SU-DHL-6 (cell line): Measurements from ENCODE around the gene HNRNPM.

ENCODE experiments used
- H2AFZ ChIP-seq: fragments of 200-600 bp; sonication (generic); 2 replicates; pipeline ENCODE4 v1.6.1; 2014; ENCODE audit warnings: low read depth, mild to moderate bottlenecking, moderate library complexity, mixed read lengths, antibody characterized with exemption, low read length; ENCODE audit not compliant: severe bottlenecking
- H3F3A ChIP-seq: fragments of 200-600 bp; shearing (Covaris generic); 2 replicates; pipeline ENCODE4 v1.6.0; 2016; ENCODE audit warnings: antibody characterized with exemption, mild to moderate bottlenecking; ENCODE audit not compliant: insufficient read depth
- H3K27ac ChIP-seq: fragments of 200-600 bp; sonication (generic); 2 replicates; pipeline ENCODE4 v1.5.1; 2016; ENCODE audit warnings: low read depth, mild to moderate bottlenecking, low read length, moderate library complexity, mixed read lengths
- H3K27me3 ChIP-seq: fragments of 200-600 bp; sonication (generic), shearing (Covaris generic); 2 replicates; pipeline ENCODE4 v1.6.0; 2014; ENCODE audit warnings: mild to moderate bottlenecking, low read length
- H3K36me3 ChIP-seq: fragments of 200-600 bp; sonication (generic); 2 replicates; pipeline ENCODE4 v1.6.1; 2014; ENCODE audit warnings: mild to moderate bottlenecking, low read length, mixed read lengths
- H3K4me2 ChIP-seq: fragments of 300-600, 200-600 bp; shearing (Covaris generic), sonication (generic); 2 replicates; pipeline ENCODE4 v1.6.0; 2014; ENCODE audit warnings: low read length, low read depth, mild to moderate bottlenecking; ENCODE audit not compliant: poor library complexity, severe bottlenecking
- H3K4me3 ChIP-seq: fragments of 200-600 bp; sonication (generic); 2 replicates; pipeline ENCODE4 v1.5.1; 2014; ENCODE audit warnings: antibody characterized with exemption, low read length, mild to moderate bottlenecking, mixed read lengths; ENCODE audit not compliant: insufficient read depth, poor library complexity, severe bottlenecking
- H3K79me2 ChIP-seq: fragments of 200-600 bp; sonication (generic); 2 replicates; pipeline ENCODE4 v1.6.1; 2014; ENCODE audit warnings: mild to moderate bottlenecking, low read length, moderate library complexity; ENCODE audit not compliant: insufficient read depth
- H3K9ac ChIP-seq: fragments of 200-600 bp; sonication (generic); 2 replicates; pipeline ENCODE4 v1.7.0; 2014; ENCODE audit warnings: mild to moderate bottlenecking, low read length
- H3K9me2 ChIP-seq: fragments of 200-600 bp; sonication (generic); replicated peaks from 2 replicates; pipeline ENCODE4 v1.6.1; 2014; ENCODE audit warnings: low read length; ENCODE audit not compliant: insufficient read depth
- H3K9me3 ChIP-seq: fragments of 200-600 bp; sonication (generic); 2 replicates; pipeline ENCODE4 v1.6.1; 2014; ENCODE audit warnings: low read length, mixed read lengths; ENCODE audit not compliant: insufficient read depth
- H4K20me1 ChIP-seq: fragments of 200-600 bp; sonication (generic); 2 replicates; pipeline ENCODE4 v1.6.1; 2014; ENCODE audit warnings: low read depth, mild to moderate bottlenecking, antibody characterized with exemption, low read length, moderate library complexity, mixed read lengths
- EZH2phosphoT487 ChIP-seq: fragments of 200-600 bp; sonication (generic), shearing (Covaris generic); conservative IDR thresholded peaks from 2 replicates; pipeline ENCODE4 v1.6.1; 2018; ENCODE audit warnings: mild to moderate bottlenecking, antibody characterized with exemption, low read length, moderate library complexity, mixed read lengths
- TF ChIP-seq, protein P1 (sequence below): fragments of 200-600 bp; sonication (generic); IDR thresholded peaks from one replicate; pipeline ENCODE4 v1.5.1; 2017; ENCODE audit warnings: antibody characterized with exemption, mild to moderate bottlenecking, low read length, moderate library complexity; ENCODE audit not compliant: insufficient read depth, poor library complexity, severe bottlenecking

Gene HNRNPM

GRCh38 chr19:8486661-8487136 lies 41.9 kb downstream of the HNRNPM start:
- no peak overlapping the region for H3K9ac ChIP-seq
- no peaks in the 10 kb centered on the region for H3K27me3 ChIP-seq
- peaks cover 7% of the 10 kb centered on the region for H3K79me2 ChIP-seq
- no peaks in the 10 kb centered on the region for H3K9me3 ChIP-seq
- H4K20me1 ChIP-seq: peaks cover 4% of the 10 kb centered on the region; the same call in 1 of the 2 replicates
- no peaks in the 10 kb centered on the region for H3K9me2 ChIP-seq
- H2AFZ ChIP-seq: no peak overlapping the region
- no peak overlapping the region for H3K27ac ChIP-seq
- H3K4me3 ChIP-seq: no peak overlapping the region
- TF ChIP-seq, protein P1, sequence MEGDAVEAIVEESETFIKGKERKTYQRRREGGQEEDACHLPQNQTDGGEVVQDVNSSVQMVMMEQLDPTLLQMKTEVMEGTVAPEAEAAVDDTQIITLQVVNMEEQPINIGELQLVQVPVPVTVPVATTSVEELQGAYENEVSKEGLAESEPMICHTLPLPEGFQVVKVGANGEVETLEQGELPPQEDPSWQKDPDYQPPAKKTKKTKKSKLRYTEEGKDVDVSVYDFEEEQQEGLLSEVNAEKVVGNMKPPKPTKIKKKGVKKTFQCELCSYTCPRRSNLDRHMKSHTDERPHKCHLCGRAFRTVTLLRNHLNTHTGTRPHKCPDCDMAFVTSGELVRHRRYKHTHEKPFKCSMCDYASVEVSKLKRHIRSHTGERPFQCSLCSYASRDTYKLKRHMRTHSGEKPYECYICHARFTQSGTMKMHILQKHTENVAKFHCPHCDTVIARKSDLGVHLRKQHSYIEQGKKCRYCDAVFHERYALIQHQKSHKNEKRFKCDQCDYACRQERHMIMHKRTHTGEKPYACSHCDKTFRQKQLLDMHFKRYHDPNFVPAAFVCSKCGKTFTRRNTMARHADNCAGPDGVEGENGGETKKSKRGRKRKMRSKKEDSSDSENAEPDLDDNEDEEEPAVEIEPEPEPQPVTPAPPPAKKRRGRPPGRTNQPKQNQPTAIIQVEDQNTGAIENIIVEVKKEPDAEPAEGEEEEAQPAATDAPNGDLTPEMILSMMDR: no peak
- no peak for TF ChIP-seq EZH2phosphoT487
- no peaks in the 10 kb centered on the region for H3F3A ChIP-seq
- H3K4me2 ChIP-seq: no peak overlapping the region
- peaks cover 8% of the 10 kb centered on the region; the same call in 1 of the 2 replicates for H3K36me3 ChIP-seq

GRCh38 chr19:8487137-8487851 lies 42.5 kb downstream of the HNRNPM start:
- H3K36me3 ChIP-seq: peaks cover 8% of the 10 kb centered on the region; the same call in 1 of the 2 replicates
- no peaks in the 10 kb centered on the region for H3K9me3 ChIP-seq
- H3K27me3 ChIP-seq: no peaks in the 10 kb centered on the region
- no peaks in the 10 kb centered on the region for H3F3A ChIP-seq
- peaks cover 1% of the 10 kb centered on the region for H3K79me2 ChIP-seq
- H2AFZ ChIP-seq: no peak overlapping the region
- H4K20me1 ChIP-seq: peaks cover 4% of the 10 kb centered on the region; the same call in 1 of the 2 replicates
- H3K9ac ChIP-seq: no peak overlapping the region
- no peaks in the 10 kb centered on the region for H3K9me2 ChIP-seq
- H3K27ac ChIP-seq: no peak overlapping the region
- H3K4me3 ChIP-seq: no peak overlapping the region
- no peak for TF ChIP-seq EZH2phosphoT487
- TF ChIP-seq, protein P1: no peak
- H3K4me2 ChIP-seq: no peak overlapping the region

DNA sequence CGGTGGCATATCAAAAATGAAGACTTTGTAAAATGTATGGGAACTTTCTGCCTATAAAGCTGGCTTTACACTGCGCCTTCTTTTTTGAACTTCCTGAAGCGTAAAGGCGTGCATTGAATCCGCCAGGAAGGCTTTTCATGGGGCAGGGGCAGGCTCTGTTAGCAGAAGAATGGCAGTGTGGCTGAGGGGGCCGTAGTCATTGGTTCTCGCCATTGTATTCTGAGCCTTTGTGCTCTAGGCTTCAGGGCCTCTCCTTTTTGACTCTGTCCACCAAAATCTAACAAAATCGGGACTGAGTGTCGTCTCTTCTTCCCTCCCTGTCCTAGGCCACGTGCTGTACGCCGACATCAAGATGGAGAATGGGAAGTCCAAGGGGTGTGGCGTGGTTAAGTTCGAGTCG lies 43.6 kb downstream of the HNRNPM start:
- Histone ChIP-seq H3K27me3 (no peaks in the 10 kb centered on the region), H3K4me3 (no peak overlapping the region), H3K9ac (no peak overlapping the region), H2AFZ (no peak overlapping the region), H3K9me2 (no peaks in the 10 kb centered on the region), H3K79me2 (no peaks in the 10 kb centered on the region; the same call in 1 of the 2 replicates), H3K4me2 (no peak overlapping the region), H4K20me1 (no peaks in the 10 kb centered on the region; the same call in 1 of the 2 replicates), H3K27ac (no peak overlapping the region), H3F3A (no peaks in the 10 kb centered on the region), H3K9me3 (no peaks in the 10 kb centered on the region), H3K36me3 (peaks cover 1% of the 10 kb centered on the region; the same call in 1 of the 2 replicates)
- TF ChIP-seq, protein P1: no peak
- TF ChIP-seq EZH2phosphoT487: no peak
